HEK293 (cell line): ENCODE results near the gene WDFY2.

Experiments used
- CTCF ChIP-seq: fragments of 450-650 bp; formaldehyde crosslinking; IDR thresholded peaks from 2 replicates; pipeline ENCODE4 v1.5.1; 2016; ENCODE audit warnings: missing biosample characterization, missing genetic modification characterization
- REST ChIP-seq: fragments of 450-650 bp; formaldehyde crosslinking; IDR thresholded peaks from 2 replicates; pipeline ENCODE4 v1.5.1; 2016; ENCODE audit warnings: missing biosample characterization, missing genetic modification characterization
- SALL2 ChIP-seq: fragments of 450-650 bp; formaldehyde crosslinking; IDR thresholded peaks from 2 replicates; pipeline ENCODE4 v1.5.0; 2017; ENCODE audit warnings: missing biosample characterization, mild to moderate bottlenecking, missing genetic modification characterization, borderline replicate concordance
- TCF7L2 ChIP-seq: IDR thresholded peaks from 2 replicates; pipeline ENCODE4 v1.6.1; 2011; ENCODE audit warnings: low read depth, mild to moderate bottlenecking, inconsistent platforms, low read length, moderate library complexity, borderline replicate concordance
- ZBTB6 ChIP-seq: fragments of 450-650 bp; formaldehyde crosslinking; IDR thresholded peaks from 2 replicates; pipeline ENCODE4 v1.5.1; 2017; ENCODE audit warnings: missing biosample characterization, missing genetic modification characterization
- ZNF157 ChIP-seq: fragments of 450-650 bp; formaldehyde crosslinking; IDR thresholded peaks from 2 replicates; pipeline ENCODE4 v1.5.1; 2016; ENCODE audit warnings: missing biosample characterization, missing genetic modification characterization
- ZNF350 ChIP-seq: fragments of 450-650 bp; formaldehyde crosslinking; IDR thresholded peaks from 2 replicates; pipeline ENCODE4 v1.5.0; 2017; ENCODE audit warnings: missing biosample characterization, mild to moderate bottlenecking, missing genetic modification characterization
- ZNF362 ChIP-seq: fragments of 450-650 bp; formaldehyde crosslinking; IDR thresholded peaks from 2 replicates; pipeline ENCODE4 v1.5.1; 2016; ENCODE audit warnings: missing biosample characterization, missing genetic modification characterization
- ZNF433 ChIP-seq: fragments of 450-650 bp; formaldehyde crosslinking; IDR thresholded peaks from 2 replicates; pipeline ENCODE4 v1.5.1; 2016; ENCODE audit warnings: missing biosample characterization, missing genetic modification characterization, low read depth
- ZNF501 ChIP-seq: fragments of 450-650 bp; formaldehyde crosslinking; IDR thresholded peaks from 2 replicates; pipeline ENCODE4 v1.5.1; 2016; ENCODE audit warnings: missing biosample characterization, missing genetic modification characterization
- ZNF660 ChIP-seq: fragments of 450-650 bp; IDR thresholded peaks from 2 replicates; pipeline ENCODE4 v1.5.1; 2018; ENCODE audit warnings: missing biosample characterization, mild to moderate bottlenecking, missing genetic modification characterization
- ZNF777 ChIP-seq: fragments of 450-650 bp; formaldehyde crosslinking; IDR thresholded peaks from 2 replicates; pipeline ENCODE4 v1.5.1; 2017; ENCODE audit warnings: missing biosample characterization, missing genetic modification characterization, borderline replicate concordance
- ZNF791 ChIP-seq: fragments of 450-650 bp; formaldehyde crosslinking; IDR thresholded peaks from 2 replicates; pipeline ENCODE4 v1.5.1; 2016; ENCODE audit warnings: missing biosample characterization, missing genetic modification characterization
- ZNF843 ChIP-seq: fragments of 450-650 bp; formaldehyde crosslinking; IDR thresholded peaks from 2 replicates; pipeline ENCODE4 v1.5.1; 2016; ENCODE audit warnings: missing biosample characterization, missing genetic modification characterization

GRCh38 chr13:51797664-51798488 lies 213.6 kb downstream of the WDFY2 start:
- TF ChIP-seq ZNF777 (no peak), CTCF (no peak; the same call in 1 of the 2 replicates), SALL2 (tag by site-specific recombination) (no peak), ZNF350 (tag by site-specific recombination) (no peak), ZNF157 (no peak), TCF7L2 (no peak), ZNF433 (tag by site-specific recombination) (no peak), REST (no peak), ZNF660 (tag by site-specific recombination) (0 out of 2 replicates have a peak, but pooled peaks have one; percentile 17), ZNF791 (tag by site-specific recombination) (no peak), ZBTB6 (no peak), ZNF843 (tag by site-specific recombination) (no peak), ZNF362 (no peak), ZNF501 (tag by site-specific recombination) (0 out of 2 replicates have a peak, but pooled peaks have one; percentile 32)
